K562 (cell line): ENCODE results near the gene UROD. TPM values are rescaled to one million over a fixed set of nuclear protein-coding genes. Genes with fewer than 3 reads are reported as not detected.

ENCODE experiments used
- ATF7 ChIP-seq: fragments of 450-650 bp; IDR thresholded peaks from 2 replicates; pipeline ENCODE4 v1.7.1; 2014; ENCODE audit warnings: mild to moderate bottlenecking, moderate library complexity
- CXXC5 ChIP-seq: fragments of 250-450 bp; sonication (Bioruptor Pico); IDR thresholded peaks from 2 replicates; pipeline ENCODE4 v1.8.0; 2022; ENCODE audit warnings: inconsistent platforms, mild to moderate bottlenecking, moderate library complexity
- ERF ChIP-seq: fragments of 450-650 bp; formaldehyde crosslinking; IDR thresholded peaks from 2 replicates; pipeline ENCODE4 v1.4.0; 2020; ENCODE audit warnings: mild to moderate bottlenecking, mixed read lengths
- FOXM1 ChIP-seq, 2 experiments: fragments of 450-650 bp in 1 of 2; sonication (generic) in 1 of 2; formaldehyde crosslinking in 1 of 2; IDR thresholded peaks; 2 replicates each; pipeline versions ENCODE4 v1.6.1 to v1.9.0; 2017 to 2022; ENCODE audit warnings: low read depth in 2 of 2, mild to moderate bottlenecking in 2 of 2, missing genetic modification reagents in 1 of 2, moderate library complexity in 1 of 2
- GATAD2B ChIP-seq: fragments of 450-650 bp; IDR thresholded peaks from 2 replicates; pipeline ENCODE4 v1.6.1; 2017; ENCODE audit warnings: mild to moderate bottlenecking, borderline replicate concordance
- HDAC6 ChIP-seq: IDR thresholded peaks from 2 replicates; pipeline ENCODE4 v1.6.1; 2012; ENCODE audit warnings: low read depth, mild to moderate bottlenecking, control low read depth, inconsistent platforms, low read length, moderate library complexity
- HLTF ChIP-seq: fragments of 450-650 bp; IDR thresholded peaks from 2 replicates; pipeline ENCODE4 v1.6.1; 2016
- KHSRP ChIP-seq: fragments of 450-650 bp; IDR thresholded peaks from 2 replicates; pipeline ENCODE4 v1.6.1; 2017
- KLF16 ChIP-seq: IDR thresholded peaks from 2 replicates; pipeline ENCODE4 v1.6.1; 2016; ENCODE audit warnings: antibody characterized with exemption
- LEF1 ChIP-seq: fragments of 450-650 bp; IDR thresholded peaks from 2 replicates; pipeline ENCODE4 v1.6.1; 2016; ENCODE audit warnings: mild to moderate bottlenecking
- NBN ChIP-seq: fragments of 450-650 bp; IDR thresholded peaks from 2 replicates; pipeline ENCODE4 v1.6.1; 2016; ENCODE audit warnings: low read depth, mild to moderate bottlenecking
- NCOA1 ChIP-seq: fragments of 450-650 bp; IDR thresholded peaks from 2 replicates; pipeline ENCODE4 v1.6.1; 2016; ENCODE audit warnings: low read depth
- POLR2G ChIP-seq: fragments of 200-400 bp; formaldehyde crosslinking; IDR thresholded peaks from 2 replicates; pipeline ENCODE4 v1.6.1; 2017; ENCODE audit warnings: low read depth, mild to moderate bottlenecking, antibody characterized with exemption, low read length, moderate library complexity
- RAD21 ChIP-seq, 2 experiments: fragments of 250-450 bp in 1 of 2; fragments of 450-650 bp in 1 of 2; sonication (Bioruptor Pico) in 1 of 2; formaldehyde crosslinking in 1 of 2; IDR thresholded peaks in 1 of 2; conservative IDR thresholded peaks in 1 of 2; 2 replicates each; pipeline versions ENCODE4 v1.4.0 to v1.8.0; 2020 to 2022; ENCODE audit warnings: mild to moderate bottlenecking in 2 of 2, moderate library complexity in 1 of 2
- SMAD4 ChIP-seq: fragments of 250-450 bp; sonication (Bioruptor Pico); conservative IDR thresholded peaks from 2 replicates; pipeline ENCODE4 v1.8.0; 2021; ENCODE audit warnings: inconsistent platforms, mild to moderate bottlenecking, moderate library complexity
- TBP ChIP-seq: optimal IDR thresholded peaks from 2 replicates; pipeline ENCODE3; 2011; ENCODE audit warnings: low read depth, low read length, improper control_type of control experiment
- ZNF174 ChIP-seq: fragments of 250-450 bp; sonication (Bioruptor Pico); IDR thresholded peaks from 2 replicates; pipeline ENCODE4 v1.4.0; 2020; ENCODE audit warnings: mild to moderate bottlenecking
- ZNF232 ChIP-seq: sonication (generic); formaldehyde crosslinking; IDR thresholded peaks from 2 replicates; pipeline ENCODE4 v1.8.0; 2022; ENCODE audit warnings: mild to moderate bottlenecking, missing genetic modification reagents
- ZNF766 ChIP-seq: fragments of 200-800 bp; sonication (Bioruptor generic); conservative IDR thresholded peaks from 2 replicates; pipeline ENCODE4 v1.6.1; 2016; ENCODE audit warnings: missing genetic modification characterization, missing compliant biosample characterization
- polyA plus RNA-seq, 8 experiments: library from polyadenylated mRNA; depleted of rRNA in 4 of 8; stranded (reverse) in 5 of 8; unstranded in 3 of 8; fragments of >200 nt; fragmentation: Nextera tagmentation in 2 of 8; fragmentation: Illumina TruSeq in 1 of 8; extraction: Ambion mirVana in 2 of 8; extraction: Trizol in 1 of 8; gene quantifications; 2 replicates each; pipeline versions ENCODE4 v1.2.1 to v1.2.3, GENCODE V29; 2011 to 2014; ENCODE audit warnings: inconsistent platforms in 1 of 8, missing spikeins in 1 of 8
- total RNA-seq, 7 experiments: library from RNA; depleted of rRNA in 6 of 7; stranded (reverse); fragments of >200 nt in 6 of 7; fragmentation: Illumina TruSeq in 2 of 7; extraction: Trizol in 2 of 7; gene quantifications; 2 replicates each; pipeline versions ENCODE4 v1.2.1 to v1.2.3, GENCODE V29; 2011 to 2021; ENCODE audit warnings: low replicate concordance in 1 of 7
- TF ChIP-seq, protein P1 (sequence below): IDR thresholded peaks from 3 replicates; pipeline ENCODE4 v1.6.1; 2011; ENCODE audit warnings: borderline replicate concordance, mild to moderate bottlenecking; ENCODE audit not compliant: insufficient read length, insufficient read depth
- TF ChIP-seq, protein P2 (sequence below): fragments of 250-450 bp; sonication (Bioruptor Pico); IDR thresholded peaks from 2 replicates; pipeline ENCODE4 v1.9.0; 2021; ENCODE audit warnings: mild to moderate bottlenecking, inconsistent platforms
- TF ChIP-seq, protein P3 (sequence below): fragments of 250-450 bp; sonication (Bioruptor Pico); IDR thresholded peaks from 2 replicates; pipeline ENCODE4 v1.8.0; 2021; ENCODE audit warnings: moderate library complexity, mild to moderate bottlenecking, inconsistent platforms
- TF ChIP-seq, protein P4 (sequence below): fragments of 450-650 bp; IDR thresholded peaks from 2 replicates; pipeline ENCODE4 v1.6.1; 2016; ENCODE audit warnings: borderline replicate concordance

Gene UROD
- total and polyA plus RNA-seq, 9 of the 15 experiments (the other 6 are each of a cell fraction or from before 2014, with no cell fraction given) = 533 to 2,933 (median 1,100) TPM

DNA sequence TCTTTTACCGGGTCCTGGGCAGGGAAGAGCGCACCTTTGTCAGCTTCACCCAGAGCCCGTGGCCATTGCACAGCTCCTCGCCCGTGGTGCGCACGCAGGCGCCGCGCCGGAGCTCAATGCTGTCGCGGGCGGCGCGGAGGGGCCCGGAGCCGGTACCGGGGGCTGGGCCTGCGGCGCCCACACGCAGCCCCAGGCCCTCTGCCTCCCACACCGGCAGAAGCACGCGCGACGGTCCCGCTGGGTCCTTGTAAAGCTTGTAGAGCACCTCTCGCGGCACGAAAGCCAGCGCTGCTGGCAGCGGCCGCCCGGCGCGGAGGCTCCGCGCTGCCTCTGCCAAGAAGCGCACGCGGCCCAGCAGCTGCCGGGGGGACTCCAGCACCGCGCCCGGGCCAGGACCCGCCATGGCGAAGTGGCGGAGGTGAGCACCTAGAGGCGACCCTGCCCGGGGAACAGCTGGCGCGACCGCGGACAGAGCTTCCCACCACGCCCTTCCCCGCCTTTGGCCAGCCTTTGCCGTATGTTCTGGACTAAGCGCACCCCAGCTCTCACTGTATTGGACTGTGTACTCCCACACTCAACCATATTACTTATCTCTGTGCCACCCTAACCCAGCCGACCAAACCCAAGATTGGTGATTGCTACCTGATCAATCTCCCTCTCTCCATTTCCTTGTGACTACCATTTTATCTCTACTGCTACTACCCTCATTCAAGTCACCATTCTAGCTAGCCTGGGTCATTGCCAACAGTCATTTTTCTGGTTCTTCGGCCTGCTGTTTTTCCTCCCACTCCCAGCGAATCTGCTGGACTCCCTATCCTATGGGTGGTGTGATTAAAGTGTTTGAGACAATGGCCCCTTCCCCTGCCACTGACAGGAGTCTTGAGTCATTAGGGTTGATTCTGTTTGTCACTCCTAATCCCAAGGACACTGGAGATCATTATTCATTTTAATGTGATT is 921 bp upstream of the UROD start, which contains the start of gene HECTD3 (continued):
- TF ChIP-seq HDAC6 (no peak), TBP (peak; percentile 21), ZNF232 (0 out of 2 replicates have a peak, but pooled peaks have one; percentile 51), CXXC5 (peak; percentile 68; the same call in 1 of the 2 replicates), KLF16 (no peak), FOXM1 (IDR thresholded peaks at IDR 0.05; ENCODE audit: low read depth) (peak; percentile 65; the same call in 1 of the 2 replicates), FOXM1 (CRISPR knock-in tag; IDR thresholded peaks at IDR 0.05; ENCODE audit: low read depth) (no peak), RAD21 (CRISPR knock-in tag; conservative IDR thresholded peaks at IDR 0.05 in 1 of 2, IDR thresholded peaks at IDR 0.05 in 1 of 2) (no peak; a peak in 2 of 4 replicates), NBN (peak; percentile 87), LEF1 (peak; percentile 48; the same call in 1 of the 2 replicates), ZNF174 (CRISPR knock-in tag) (no peak), GATAD2B (no peak), ERF (CRISPR knock-in tag) (peak; percentile 36; the same call in 1 of the 2 replicates), ZNF766 (CRISPR knock-in tag) (peak; percentile 73; the same call in 1 of the 2 replicates), NCOA1 (peak; percentile 61; the same call in 1 of the 2 replicates), POLR2G (peak; percentile 83), KHSRP (no peak), HLTF (peak; percentile 86; the same call in 1 of the 2 replicates), ATF7 (peak; percentile 62), SMAD4 (CRISPR knock-in tag) (peak; percentile 50; the same call in 1 of the 2 replicates)
- TF ChIP-seq, protein P1, sequence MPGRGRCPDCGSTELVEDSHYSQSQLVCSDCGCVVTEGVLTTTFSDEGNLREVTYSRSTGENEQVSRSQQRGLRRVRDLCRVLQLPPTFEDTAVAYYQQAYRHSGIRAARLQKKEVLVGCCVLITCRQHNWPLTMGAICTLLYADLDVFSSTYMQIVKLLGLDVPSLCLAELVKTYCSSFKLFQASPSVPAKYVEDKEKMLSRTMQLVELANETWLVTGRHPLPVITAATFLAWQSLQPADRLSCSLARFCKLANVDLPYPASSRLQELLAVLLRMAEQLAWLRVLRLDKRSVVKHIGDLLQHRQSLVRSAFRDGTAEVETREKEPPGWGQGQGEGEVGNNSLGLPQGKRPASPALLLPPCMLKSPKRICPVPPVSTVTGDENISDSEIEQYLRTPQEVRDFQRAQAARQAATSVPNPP = no peak
- TF ChIP-seq, protein P2, sequence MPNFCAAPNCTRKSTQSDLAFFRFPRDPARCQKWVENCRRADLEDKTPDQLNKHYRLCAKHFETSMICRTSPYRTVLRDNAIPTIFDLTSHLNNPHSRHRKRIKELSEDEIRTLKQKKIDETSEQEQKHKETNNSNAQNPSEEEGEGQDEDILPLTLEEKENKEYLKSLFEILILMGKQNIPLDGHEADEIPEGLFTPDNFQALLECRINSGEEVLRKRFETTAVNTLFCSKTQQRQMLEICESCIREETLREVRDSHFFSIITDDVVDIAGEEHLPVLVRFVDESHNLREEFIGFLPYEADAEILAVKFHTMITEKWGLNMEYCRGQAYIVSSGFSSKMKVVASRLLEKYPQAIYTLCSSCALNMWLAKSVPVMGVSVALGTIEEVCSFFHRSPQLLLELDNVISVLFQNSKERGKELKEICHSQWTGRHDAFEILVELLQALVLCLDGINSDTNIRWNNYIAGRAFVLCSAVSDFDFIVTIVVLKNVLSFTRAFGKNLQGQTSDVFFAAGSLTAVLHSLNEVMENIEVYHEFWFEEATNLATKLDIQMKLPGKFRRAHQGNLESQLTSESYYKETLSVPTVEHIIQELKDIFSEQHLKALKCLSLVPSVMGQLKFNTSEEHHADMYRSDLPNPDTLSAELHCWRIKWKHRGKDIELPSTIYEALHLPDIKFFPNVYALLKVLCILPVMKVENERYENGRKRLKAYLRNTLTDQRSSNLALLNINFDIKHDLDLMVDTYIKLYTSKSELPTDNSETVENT (CRISPR knock-in tag) = peak; percentile 24; the same call in 1 of the 2 replicates
- TF ChIP-seq, protein P3, sequence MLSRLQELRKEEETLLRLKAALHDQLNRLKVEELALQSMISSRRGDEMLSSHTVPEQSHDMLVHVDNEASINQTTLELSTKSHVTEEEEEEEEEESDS = no peak
- TF ChIP-seq, protein P4, sequence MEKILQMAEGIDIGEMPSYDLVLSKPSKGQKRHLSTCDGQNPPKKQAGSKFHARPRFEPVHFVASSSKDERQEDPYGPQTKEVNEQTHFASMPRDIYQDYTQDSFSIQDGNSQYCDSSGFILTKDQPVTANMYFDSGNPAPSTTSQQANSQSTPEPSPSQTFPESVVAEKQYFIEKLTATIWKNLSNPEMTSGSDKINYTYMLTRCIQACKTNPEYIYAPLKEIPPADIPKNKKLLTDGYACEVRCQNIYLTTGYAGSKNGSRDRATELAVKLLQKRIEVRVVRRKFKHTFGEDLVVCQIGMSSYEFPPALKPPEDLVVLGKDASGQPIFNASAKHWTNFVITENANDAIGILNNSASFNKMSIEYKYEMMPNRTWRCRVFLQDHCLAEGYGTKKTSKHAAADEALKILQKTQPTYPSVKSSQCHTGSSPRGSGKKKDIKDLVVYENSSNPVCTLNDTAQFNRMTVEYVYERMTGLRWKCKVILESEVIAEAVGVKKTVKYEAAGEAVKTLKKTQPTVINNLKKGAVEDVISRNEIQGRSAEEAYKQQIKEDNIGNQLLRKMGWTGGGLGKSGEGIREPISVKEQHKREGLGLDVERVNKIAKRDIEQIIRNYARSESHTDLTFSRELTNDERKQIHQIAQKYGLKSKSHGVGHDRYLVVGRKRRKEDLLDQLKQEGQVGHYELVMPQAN = peak; percentile 84
